Stimulated activated naive B cell treated with anti-CD40 and anti-IgM and Interleukin-4, amounts not matched to agents 10 μg/mL and 1 μg/mL and 100 μg/mL, for 72 hours (primary cell): Measurements from ENCODE around the gene MTARC1.
A peak's percentile ranks its signal among the peaks of the same experiment; 100 is the strongest.

ENCODE experiments used
- ATAC-seq, 2 donors: fragments of 150-1000 bp; cut with Tn5 transposase; replicated peaks; 2 replicates each; pipeline ENCODE4 v1.10.0; 2021; ENCODE audit warnings: moderate library complexity in 1 of 2
- DNase-seq: peaks from one replicate; pipeline ENCODE4 v3.0.0; 2021
- H3K27ac Mint-ChIP-seq: one replicate; pipeline ENCODE4 v1.8.0; 2022; ENCODE audit warnings: mild to moderate bottlenecking, mixed read lengths
- H3K27me3 Mint-ChIP-seq, 2 donors: one replicate each; pipeline ENCODE4 v1.8.0; 2022; ENCODE audit warnings: mixed read lengths in 2 of 2
- H3K36me3 Mint-ChIP-seq, 2 donors: one replicate each; pipeline ENCODE4 v1.8.0; 2022; ENCODE audit warnings: mixed read lengths in 2 of 2, mild to moderate bottlenecking in 1 of 2
- H3K4me1 Mint-ChIP-seq, 2 donors: one replicate each; pipeline ENCODE4 v1.8.0; 2022; ENCODE audit warnings: mixed read lengths in 2 of 2, mild to moderate bottlenecking in 1 of 2
- H3K4me3 Mint-ChIP-seq, 2 donors: one replicate each; pipeline ENCODE4 v1.8.0; 2022; ENCODE audit warnings: mild to moderate bottlenecking in 2 of 2, mixed read lengths in 2 of 2, moderate library complexity in 1 of 2
- H3K9me3 Mint-ChIP-seq, 2 donors: one replicate each; pipeline ENCODE4 v1.8.0; 2022; ENCODE audit warnings: mixed read lengths in 2 of 2, mild to moderate bottlenecking in 1 of 2

MTARC1 gene

GRCh38 chr1:220757441-220757840, 29.3 kb upstream of the MTARC1 start:
- ATAC-seq (no peak), DNase-seq (no peak)
- Mint-ChIP-seq H3K9me3 (no peaks in the 10 kb centered on the region), H3K4me1 (peaks cover 0 to 1% of the 10 kb centered on the region in 2 donors), H3K27me3 (peaks cover 14 to 18% of the 10 kb centered on the region in 2 donors), H3K36me3 (peaks cover 0 to 5% of the 10 kb centered on the region in 2 donors), H3K27ac (no peak overlapping the region), H3K4me3 (no peak overlapping the region)

- ATAC-seq: no peak
- Mint-ChIP-seq H3K36me3 (peaks cover 0 to 5% of the 10 kb centered on the region in 2 donors), H3K27ac (no peak overlapping the region), H3K4me3 (no peak overlapping the region), H3K9me3 (no peaks in the 10 kb centered on the region), H3K27me3 (peaks cover 14 to 20% of the 10 kb centered on the region in 2 donors), H3K4me1 (peaks cover 0 to 1% of the 10 kb centered on the region in 2 donors)
- no peak for DNase-seq
These were observed 27.6 kb upstream of the MTARC1 start for GRCh38 chr1:220759147-220759546.

- H3K27ac Mint-ChIP-seq: no peak overlapping the region
- ATAC-seq: no peak
- no peaks in the 10 kb centered on the region for H3K9me3 Mint-ChIP-seq
- no peaks in the 10 kb centered on the region for H3K4me1 Mint-ChIP-seq
- peaks cover 10 to 20% of the 10 kb centered on the region in 2 donors for H3K27me3 Mint-ChIP-seq
- peaks cover 0 to 2% of the 10 kb centered on the region in 2 donors for H3K36me3 Mint-ChIP-seq
- no peak for DNase-seq
- no peak overlapping the region for H3K4me3 Mint-ChIP-seq
These were observed 24.9 kb upstream of the MTARC1 start for GRCh38 chr1:220761688-220762427.

GRCh38 chr1:220764757-220765156, 22.0 kb upstream of the MTARC1 start:
- H3K36me3 Mint-ChIP-seq: peaks cover 1 to 3% of the 10 kb centered on the region in 2 donors
- no peak for ATAC-seq
- no peak overlapping the region for H3K4me3 Mint-ChIP-seq
- peaks cover 3 to 13% of the 10 kb centered on the region in 2 donors for H3K27me3 Mint-ChIP-seq
- H3K4me1 Mint-ChIP-seq: peaks cover 2 to 16% of the 10 kb centered on the region in 2 donors
- no peaks in the 10 kb centered on the region for H3K9me3 Mint-ChIP-seq
- no peak for DNase-seq
- no peak overlapping the region for H3K27ac Mint-ChIP-seq

- ATAC-seq (no peak), DNase-seq (no peak)
- Mint-ChIP-seq H3K27me3 (peaks cover 0 to 4% of the 10 kb centered on the region in 2 donors), H3K4me1 (peaks cover 11 to 28% of the 10 kb centered on the region in 2 donors), H3K9me3 (no peaks in the 10 kb centered on the region), H3K36me3 (peaks cover 1 to 3% of the 10 kb centered on the region in 2 donors), H3K27ac (no peak overlapping the region), H3K4me3 (no peak overlapping the region)
These were observed 19.2 kb upstream of the MTARC1 start for GRCh38 chr1:220767312-220768125.

- H3K4me1 Mint-ChIP-seq: peaks cover 12 to 33% of the 10 kb centered on the region in 2 donors
- no peaks in the 10 kb centered on the region for H3K27me3 Mint-ChIP-seq
- ATAC-seq: no peak
- DNase-seq: no peak
- H3K4me3 Mint-ChIP-seq: no peak overlapping the region
- no peaks in the 10 kb centered on the region for H3K9me3 Mint-ChIP-seq
- H3K27ac Mint-ChIP-seq: no peak overlapping the region
- H3K36me3 Mint-ChIP-seq: peaks cover 1 to 3% of the 10 kb centered on the region in 2 donors
These were observed 18.5 kb upstream of the MTARC1 start for GRCh38 chr1:220768126-220768601.

- H3K27ac Mint-ChIP-seq: peak overlapping the region; percentile 67
- H3K4me3 Mint-ChIP-seq: no peak overlapping the region
- ATAC-seq (no peak), DNase-seq (no peak)
- H3K9me3 Mint-ChIP-seq: no peaks in the 10 kb centered on the region
- peaks cover 12 to 36% of the 10 kb centered on the region in 2 donors for H3K4me1 Mint-ChIP-seq
- H3K36me3 Mint-ChIP-seq: peaks cover 1 to 3% of the 10 kb centered on the region in 2 donors
- no peaks in the 10 kb centered on the region for H3K27me3 Mint-ChIP-seq
These were observed 17.5 kb upstream of the MTARC1 start for GRCh38 chr1:220769205-220769604.

- Mint-ChIP-seq H3K4me1 (peaks cover 12 to 41% of the 10 kb centered on the region in 2 donors), H3K36me3 (peaks cover 1 to 3% of the 10 kb centered on the region in 2 donors), H3K9me3 (no peaks in the 10 kb centered on the region), H3K4me3 (peak overlapping the region; percentile 72 to 74), H3K27me3 (no peaks in the 10 kb centered on the region), H3K27ac (peak overlapping the region; percentile 95)
- ATAC-seq (peak; percentile 88 to 89), DNase-seq (peak; percentile 59)
These were observed 16.3 kb upstream of the MTARC1 start for GRCh38 chr1:220770245-220770913.

GRCh38 chr1:220772846-220773245, 13.9 kb upstream of the MTARC1 start:
- Mint-ChIP-seq H3K4me3 (no peak overlapping the region), H3K9me3 (no peaks in the 10 kb centered on the region), H3K4me1 (peaks cover 18 to 52% of the 10 kb centered on the region in 2 donors), H3K36me3 (peaks cover 1 to 3% of the 10 kb centered on the region in 2 donors), H3K27me3 (peaks cover 0 to 6% of the 10 kb centered on the region in 2 donors), H3K27ac (peak overlapping the region; percentile 67)
- DNase-seq (no peak), ATAC-seq (peak in 1 of 2 donors; percentile 27)

- DNase-seq: no peak
- no peak for ATAC-seq
- no peak overlapping the region for H3K4me3 Mint-ChIP-seq
- peaks cover 11 to 31% of the 10 kb centered on the region in 2 donors for H3K4me1 Mint-ChIP-seq
- H3K9me3 Mint-ChIP-seq: no peaks in the 10 kb centered on the region
- H3K27me3 Mint-ChIP-seq: peaks cover 0 to 6% of the 10 kb centered on the region in 2 donors
- no peak overlapping the region for H3K27ac Mint-ChIP-seq
- no peaks in the 10 kb centered on the region for H3K36me3 Mint-ChIP-seq
These were observed 11.4 kb upstream of the MTARC1 start for GRCh38 chr1:220775240-220775853.

- no peaks in the 10 kb centered on the region for H3K36me3 Mint-ChIP-seq
- peaks cover 0 to 6% of the 10 kb centered on the region in 2 donors for H3K27me3 Mint-ChIP-seq
- no peak overlapping the region for H3K27ac Mint-ChIP-seq
- H3K9me3 Mint-ChIP-seq: no peaks in the 10 kb centered on the region
- ATAC-seq (no peak), DNase-seq (no peak)
- peaks cover 8 to 24% of the 10 kb centered on the region in 2 donors for H3K4me1 Mint-ChIP-seq
- H3K4me3 Mint-ChIP-seq: no peak overlapping the region
These were observed 10.5 kb upstream of the MTARC1 start for GRCh38 chr1:220776254-220776653.

- Mint-ChIP-seq H3K36me3 (no peaks in the 10 kb centered on the region), H3K4me3 (no peak overlapping the region), H3K4me1 (peaks cover 8 to 24% of the 10 kb centered on the region in 2 donors), H3K27me3 (peaks cover 3 to 10% of the 10 kb centered on the region in 2 donors), H3K9me3 (no peaks in the 10 kb centered on the region), H3K27ac (no peak overlapping the region)
- DNase-seq (peak; percentile 58), ATAC-seq (peak; percentile 92 to 96)
These were observed 9.9 kb upstream of the MTARC1 start for GRCh38 chr1:220776720-220777326.

- Mint-ChIP-seq H3K9me3 (no peaks in the 10 kb centered on the region), H3K36me3 (peaks cover 0 to 1% of the 10 kb centered on the region in 2 donors), H3K27me3 (peaks cover 23 to 52% of the 10 kb centered on the region in 2 donors), H3K4me1 (peaks cover 0 to 15% of the 10 kb centered on the region in 2 donors), H3K27ac (no peak overlapping the region), H3K4me3 (no peak overlapping the region)
- ATAC-seq: no peak
- DNase-seq: no peak
These were observed 3.3 kb upstream of the MTARC1 start for GRCh38 chr1:220783453-220783852.
